Gastroesophageal sphincter (tissue), 3 donors: ENCODE measurements around the gene IQCB1.

Source experiments
- CTCF ChIP-seq, 4 experiments: fragments of 200-600 bp in 2 of 4; fragments of 450-650 bp in 2 of 4; sonication (generic) in 1 of 4; IDR thresholded peaks; one replicate each; pipeline ENCODE4 v1.5.1; 2017 to 2019; ENCODE audit warnings: antibody characterized with exemption in 4 of 4, mild to moderate bottlenecking in 2 of 4, moderate library complexity in 2 of 4
- POLR2A ChIP-seq, 2 donors: fragments of 450-650 bp; IDR thresholded peaks; one replicate each; pipeline ENCODE4 v1.6.1; 2017; ENCODE audit warnings: antibody characterized with exemption in 2 of 2, mild to moderate bottlenecking in 2 of 2, moderate library complexity in 1 of 2

GRCh38 chr3:121834157-121834670 is 646 bp downstream of the IQCB1 start:
- no peak for TF ChIP-seq CTCF (IDR thresholded peaks at IDR 0.05)
- no peak for TF ChIP-seq POLR2A (IDR thresholded peaks at IDR 0.05)
